Adrenal gland (tissue), 12 donors: ENCODE results near the gene CDK14. TPM values are rescaled to one million over a fixed set of nuclear protein-coding genes. Genes with fewer than 3 reads are reported as not detected.
A peak's percentile ranks its signal among the peaks of the same experiment; 100 is the strongest.

Source experiments
- DNase-seq, 7 donors: peaks; one replicate each; pipeline ENCODE4 v3.0.0-alpha.2; 2019 to 2020
- H3K27ac ChIP-seq, 5 donors: fragments of 200-600 bp; sonication (generic) in 4 of 5; 1 replicate in 3 of 5; 2 replicates in 2 of 5; pipeline versions ENCODE4 v1.5.1 to v1.8.0; 2016 to 2020; ENCODE audit warnings: mild to moderate bottlenecking in 1 of 5
- H3K27me3 ChIP-seq: fragments of 200-600 bp; 2 replicates; pipeline ENCODE4 v1.8.0; 2021
- H3K36me3 ChIP-seq, 2 donors: fragments of 200-600 bp; replicated peaks in 1 of 2; 1 replicate in 1 of 2; 2 replicates in 1 of 2; pipeline versions ENCODE4 v1.5.1 to v1.8.0; 2018 to 2022
- H3K4me1 ChIP-seq, 2 donors: fragments of 200-600 bp; replicated peaks in 1 of 2; 1 replicate in 1 of 2; 2 replicates in 1 of 2; pipeline versions ENCODE4 v1.5.1 to v1.8.0; 2018 to 2021
- H3K4me3 ChIP-seq, 4 donors: fragments of 200-600 bp; sonication (generic) in 3 of 4; one replicate each; pipeline ENCODE4 v1.5.1; 2016 to 2018
- H3K9me3 ChIP-seq, 3 donors: fragments of 200-600 bp; sonication (generic) in 1 of 3; replicated peaks in 1 of 3; 1 replicate in 2 of 3; 2 replicates in 1 of 3; pipeline versions ENCODE4 v1.5.1 to v1.8.0; 2016 to 2021
- CTCF ChIP-seq, 6 experiments: fragments of 450-650 bp in 4 of 6; fragments of 200-600 bp in 2 of 6; sonication (generic) in 1 of 6; IDR thresholded peaks; 1 replicate in 5 of 6; 2 replicates in 1 of 6; pipeline versions ENCODE4 v1.5.1 to v1.8.0; 2016 to 2021; ENCODE audit warnings: antibody characterized with exemption in 6 of 6, mild to moderate bottlenecking in 2 of 6, moderate library complexity in 1 of 6
- POLR2A ChIP-seq, 2 donors: fragments of 450-650 bp; IDR thresholded peaks; one replicate each; pipeline ENCODE4 v1.6.1; 2017; ENCODE audit warnings: antibody characterized with exemption in 2 of 2, mild to moderate bottlenecking in 2 of 2, moderate library complexity in 1 of 2
- WGBS, 4 donors: extraction: QIAGEN DNeasy Blood & Tissue Kit in 2 of 4; methylation state at CpG; one replicate each; pipeline versions ENCODE4 v1.1.5 to v1.1.7; 2013 to 2017; 5-methylcytosine and 5-hydroxymethylcytosine counted together
- intact Hi-C, 2 donors: fragments of 100-400 bp; cut with DNase I; formaldehyde crosslinking; loops; one replicate each; pipeline versions ENCODE4 v1.14.1 to v1.15.0; 2022 to 2023
- polyA plus RNA-seq, 3 donors: library from polyadenylated mRNA; stranded (reverse); fragments of 200-250 nt in 2 of 3; fragments of 350-450 nt in 1 of 3; fragmentation: Illumina TruSeq in 1 of 3; extraction: RNeasy Lipid Tissue Mini Kit (QIAGEN cat#74804) in 1 of 3; gene quantifications; one replicate each; pipeline ENCODE4 v1.2.3, GENCODE V29; 2013 to 2014
- total RNA-seq, 9 donors: library from RNA; depleted of rRNA in 4 of 9; stranded (reverse); fragments of >200 nt in 4 of 9; fragments of 120-200 nt in 1 of 9; fragmentation: NEBNext Ultra II Directional in 1 of 9; extraction: Animal tissue kit (Norgen Biotek cat#: 25700) in 1 of 9; gene quantifications; one replicate each; pipeline versions ENCODE4 v1.1.0 to v1.2.4, GENCODE V29; 2013 to 2023
- donor health status: healthy with polysubstance abuse.
- donor health status: Bipolar disorder and iron deficiency.
- donor health status: DM: yes; HTN: yes; CAD: no.
- donor health status: DM: no; HTN: no; CAD: no.
- donor health status: DM: no; HTN: no; CAD: no.
- donor health status: DM: yes; HTN: yes; CAD: no.

Gene CDK14
- total and polyA plus RNA-seq, 12 donors: 1.9 to 14.5 (median 7.6) TPM

- Histone ChIP-seq H3K27me3 (no peaks in the 10 kb centered on the region), H3K4me3 (peak overlapping the region in 1 of 4 donors; percentile 49), H3K9me3 (no peaks in the 10 kb centered on the region), H3K27ac (peak overlapping the region in 1 of 5 donors; percentile 20), H3K36me3 (no peaks in the 10 kb centered on the region), H3K4me1 (no peaks in the 10 kb centered on the region)
- TF ChIP-seq CTCF (IDR thresholded peaks at IDR 0.05) (no peak), POLR2A (IDR thresholded peaks at IDR 0.05) (no peak)
- peak in 3 of 7 donors; percentile 9 to 21 (median 12) for DNase-seq
- intact Hi-C loops: no loop called here
- 60 to 67% (median 64%) methylated on average over 6 of the region's 6 CpGs for WGBS, 4 donors
These were observed 105.7 kb downstream of the CDK14 start for GRCh38 chr7:90701771-90702170.

- no peak overlapping the region for H3K4me3 ChIP-seq
- H3K36me3 ChIP-seq: no peaks in the 10 kb centered on the region
- WGBS, 4 donors: 60 to 73% (median 67%) methylated on average over 6 of the region's 6 CpGs
- TF ChIP-seq CTCF (IDR thresholded peaks at IDR 0.05) (no peak), POLR2A (IDR thresholded peaks at IDR 0.05) (no peak)
- peaks cover 8 to 18% of the 10 kb centered on the region in 2 donors for H3K4me1 ChIP-seq
- no peaks in the 10 kb centered on the region for H3K9me3 ChIP-seq
- intact Hi-C loops: no loop called here
- no peak for DNase-seq
- H3K27ac ChIP-seq: no peak overlapping the region
- H3K27me3 ChIP-seq: no peaks in the 10 kb centered on the region
These were observed 109.4 kb downstream of the CDK14 start for GRCh38 chr7:90705391-90706071.

DNA sequence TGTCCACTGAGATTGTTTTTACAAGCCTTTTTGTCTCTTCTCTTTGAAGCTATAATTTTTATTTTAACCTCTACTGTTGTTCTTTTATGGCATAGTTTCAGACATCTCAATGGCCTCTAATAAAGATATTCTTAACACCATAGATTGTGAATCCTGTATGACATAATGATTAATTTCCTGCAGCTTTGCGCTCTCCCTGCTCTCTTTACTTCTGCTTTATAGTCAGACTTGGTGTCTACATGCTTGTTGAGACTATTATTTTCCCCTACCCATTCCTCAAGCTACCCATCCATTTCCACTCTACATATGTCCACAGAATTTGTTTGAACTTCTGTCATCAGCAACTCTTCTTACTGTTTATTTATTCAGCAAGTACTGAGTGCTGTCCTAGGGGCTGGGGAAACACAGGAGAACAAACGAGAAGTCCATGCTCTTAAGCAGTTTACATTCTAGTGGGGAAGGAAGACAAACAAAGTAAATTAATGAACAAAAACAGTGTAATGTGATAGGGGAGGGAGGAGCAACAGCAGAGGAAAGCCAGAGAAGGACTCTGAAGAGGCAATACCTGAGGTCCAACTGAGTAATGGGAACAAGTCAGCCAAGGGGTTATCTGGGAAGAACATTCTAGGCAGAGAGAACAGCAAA lies 110.1 kb downstream of the CDK14 start:
- intact Hi-C loops: no loop called here
- no peaks in the 10 kb centered on the region for H3K36me3 ChIP-seq
- no peaks in the 10 kb centered on the region for H3K9me3 ChIP-seq
- 72 to 82% (median 81%) methylated on average over 2 of the region's 2 CpGs for WGBS, 4 donors
- no peak overlapping the region for H3K27ac ChIP-seq
- no peak for DNase-seq
- H3K4me1 ChIP-seq: peaks cover 9 to 21% of the 10 kb centered on the region in 2 donors
- H3K27me3 ChIP-seq: no peaks in the 10 kb centered on the region
- no peak overlapping the region for H3K4me3 ChIP-seq
- TF ChIP-seq CTCF (IDR thresholded peaks at IDR 0.05) (no peak), POLR2A (IDR thresholded peaks at IDR 0.05) (no peak)

DNA sequence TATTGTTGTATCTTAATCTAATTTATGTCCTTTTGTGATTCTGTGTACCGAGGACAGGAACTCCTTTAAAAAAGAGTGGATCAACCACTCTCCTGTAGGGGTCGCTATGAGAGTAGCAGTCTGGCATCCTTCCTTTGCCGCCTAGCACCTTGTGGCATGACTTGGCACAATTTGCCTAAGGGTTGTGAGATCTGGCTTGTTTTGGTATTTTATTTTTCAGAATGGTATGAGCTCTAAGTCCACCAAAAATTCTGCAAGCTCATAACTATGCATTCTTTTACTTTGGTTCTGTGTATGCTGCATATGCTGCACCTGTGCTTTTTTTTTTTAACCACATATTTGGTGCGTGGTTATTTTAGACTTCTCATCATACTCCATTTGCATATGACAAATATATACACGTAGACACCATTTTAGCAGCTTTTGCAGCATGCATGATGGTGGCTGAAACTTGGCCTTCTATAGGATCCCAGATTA lies 112.8 kb downstream of the CDK14 start:
- Histone ChIP-seq H3K27me3 (no peaks in the 10 kb centered on the region), H3K4me1 (peaks cover 9 to 21% of the 10 kb centered on the region in 2 donors), H3K9me3 (no peaks in the 10 kb centered on the region), H3K4me3 (no peak overlapping the region), H3K36me3 (no peaks in the 10 kb centered on the region), H3K27ac (no peak overlapping the region)
- TF ChIP-seq CTCF (IDR thresholded peaks at IDR 0.05) (peak in 5 of 6 experiments; percentile 20 to 48 (median 42)), POLR2A (IDR thresholded peaks at IDR 0.05) (no peak)
- WGBS, 4 donors: 58 to 67% (median 63%) methylated on average over 5 of the region's 5 CpGs
- intact Hi-C loops: no loop called here
- DNase-seq: peak in 3 of 7 donors; percentile 13 to 34 (median 30)
